ENCODE measurements around the gene UGT3A1.

- TF ChIP-seq ZNF431 (CRISPR knock-in tag; IDR thresholded peaks at IDR 0.05; ENCODE audit: borderline replicate concordance, low read depth) (no peak), ZNF12 (CRISPR knock-in tag; IDR thresholded peaks at IDR 0.05) (no peak), CEBPB (IDR thresholded peaks at IDR 0.05; ENCODE audit: borderline replicate concordance, low read depth, low read length) (no peak), E2F5 (CRISPR knock-in tag; conservative IDR thresholded peaks at IDR 0.05) (no peak), CBFB (CRISPR knock-in tag; IDR thresholded peaks at IDR 0.05) (no peak)
Measured at GRCh38 chr5:35979715-35980114, 11.5 kb downstream of the UGT3A1 start.
